Measurements from ENCODE around the gene PRKAR1B.

Gene PRKAR1B

DNA sequence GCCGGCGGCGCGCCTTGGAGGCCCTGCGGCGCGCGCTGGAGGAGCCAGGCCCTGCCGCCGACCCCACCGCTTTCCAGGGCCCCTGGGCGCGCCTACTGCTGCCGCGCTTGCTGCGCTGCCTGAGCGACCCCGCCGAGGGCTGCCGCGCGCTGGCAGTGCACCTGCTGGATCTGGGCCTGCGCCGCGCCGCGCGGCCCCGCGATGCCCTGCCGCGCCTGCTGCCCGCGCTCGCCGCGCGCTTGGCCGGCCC lies 302 bp downstream of the PRKAR1B start:
- Histone ChIP-seq H3K27me3 (ENCODE audit: insufficient read depth, low read length, poor library complexity, severe bottlenecking) (no peaks in the 10 kb centered on the region), H3K4me3 (ENCODE audit: low read length, poor library complexity, severe bottlenecking) (peak overlapping the region; percentile 95), H3K9me3 (ENCODE audit: insufficient read depth, low read depth, low read length) (0 out of 2 replicates have a peak, but pooled peaks cover 5% of the 10 kb centered on the region), H3K79me2 (ENCODE audit: insufficient read depth, low read length) (peaks cover 27% of the 10 kb centered on the region), H3K4me2 (ENCODE audit: low read depth, low read length, poor library complexity, severe bottlenecking) (no peak overlapping the region), H3K9ac (ENCODE audit: low read depth, low read length, poor library complexity, severe bottlenecking) (no peak overlapping the region), H3K36me3 (ENCODE audit: insufficient read depth, low read length) (no peaks in the 10 kb centered on the region; the same call in 1 of the 2 replicates), H2AFZ (ENCODE audit: low read length) (no peak overlapping the region; the same call in 1 of the 2 replicates), H4K20me1 (ENCODE audit: insufficient read depth, low read length, poor library complexity, severe bottlenecking) (no peaks in the 10 kb centered on the region), H3F3A (ENCODE audit: low read depth) (no peaks in the 10 kb centered on the region), H3K9me2 (replicated peaks; ENCODE audit: low read depth, low read length) (no peaks in the 10 kb centered on the region), H3K4me1 (ENCODE audit: insufficient read depth, low read length, poor library complexity, severe bottlenecking) (peaks cover 21% of the 10 kb centered on the region)
- TF ChIP-seq EZH2phosphoT487 (IDR thresholded peaks at IDR 0.05; ENCODE audit: borderline replicate concordance) = no peak
- TF ChIP-seq, protein P1, sequence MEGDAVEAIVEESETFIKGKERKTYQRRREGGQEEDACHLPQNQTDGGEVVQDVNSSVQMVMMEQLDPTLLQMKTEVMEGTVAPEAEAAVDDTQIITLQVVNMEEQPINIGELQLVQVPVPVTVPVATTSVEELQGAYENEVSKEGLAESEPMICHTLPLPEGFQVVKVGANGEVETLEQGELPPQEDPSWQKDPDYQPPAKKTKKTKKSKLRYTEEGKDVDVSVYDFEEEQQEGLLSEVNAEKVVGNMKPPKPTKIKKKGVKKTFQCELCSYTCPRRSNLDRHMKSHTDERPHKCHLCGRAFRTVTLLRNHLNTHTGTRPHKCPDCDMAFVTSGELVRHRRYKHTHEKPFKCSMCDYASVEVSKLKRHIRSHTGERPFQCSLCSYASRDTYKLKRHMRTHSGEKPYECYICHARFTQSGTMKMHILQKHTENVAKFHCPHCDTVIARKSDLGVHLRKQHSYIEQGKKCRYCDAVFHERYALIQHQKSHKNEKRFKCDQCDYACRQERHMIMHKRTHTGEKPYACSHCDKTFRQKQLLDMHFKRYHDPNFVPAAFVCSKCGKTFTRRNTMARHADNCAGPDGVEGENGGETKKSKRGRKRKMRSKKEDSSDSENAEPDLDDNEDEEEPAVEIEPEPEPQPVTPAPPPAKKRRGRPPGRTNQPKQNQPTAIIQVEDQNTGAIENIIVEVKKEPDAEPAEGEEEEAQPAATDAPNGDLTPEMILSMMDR (conservative IDR thresholded peaks at IDR 0.05; ENCODE audit: low read length) = no peak

- Histone ChIP-seq H4K20me1 (ENCODE audit: insufficient read depth, low read length, poor library complexity, severe bottlenecking) (no peaks in the 10 kb centered on the region), H3K27me3 (ENCODE audit: insufficient read depth, low read length, poor library complexity, severe bottlenecking) (no peaks in the 10 kb centered on the region), H3K4me3 (ENCODE audit: low read length, poor library complexity, severe bottlenecking) (peak within 1 kb of the TSS; percentile 95), H2AFZ (ENCODE audit: low read length) (peak within 1 kb of the TSS; percentile 95), H3K36me3 (ENCODE audit: insufficient read depth, low read length) (no peaks in the 10 kb centered on the region; the same call in 1 of the 2 replicates), H3K4me1 (ENCODE audit: insufficient read depth, low read length, poor library complexity, severe bottlenecking) (peaks cover 21% of the 10 kb centered on the region), H3K9me2 (replicated peaks; ENCODE audit: low read depth, low read length) (no peaks in the 10 kb centered on the region), H3K9me3 (ENCODE audit: insufficient read depth, low read depth, low read length) (0 out of 2 replicates have a peak, but pooled peaks cover 5% of the 10 kb centered on the region), H3F3A (ENCODE audit: low read depth) (no peaks in the 10 kb centered on the region), H3K79me2 (ENCODE audit: insufficient read depth, low read length) (peaks cover 26% of the 10 kb centered on the region), H3K9ac (ENCODE audit: low read depth, low read length, poor library complexity, severe bottlenecking) (peak within 1 kb of the TSS; percentile 90), H3K4me2 (ENCODE audit: low read depth, low read length, poor library complexity, severe bottlenecking) (peak within 1 kb of the TSS; percentile 99)
- no peak for TF ChIP-seq EZH2phosphoT487 (IDR thresholded peaks at IDR 0.05; ENCODE audit: borderline replicate concordance)
- TF ChIP-seq, protein P1 (conservative IDR thresholded peaks at IDR 0.05; ENCODE audit: low read length) = no peak
Observed at GRCh38 chr7:726084-726853, 812 bp downstream of the PRKAR1B start, which contains the start of gene DNAAF5. Gene DNAAF5, plus strand, starts transcription at chr7:726699. Its CDS starts 22 bp downstream, at chr7:726721.

DNA sequence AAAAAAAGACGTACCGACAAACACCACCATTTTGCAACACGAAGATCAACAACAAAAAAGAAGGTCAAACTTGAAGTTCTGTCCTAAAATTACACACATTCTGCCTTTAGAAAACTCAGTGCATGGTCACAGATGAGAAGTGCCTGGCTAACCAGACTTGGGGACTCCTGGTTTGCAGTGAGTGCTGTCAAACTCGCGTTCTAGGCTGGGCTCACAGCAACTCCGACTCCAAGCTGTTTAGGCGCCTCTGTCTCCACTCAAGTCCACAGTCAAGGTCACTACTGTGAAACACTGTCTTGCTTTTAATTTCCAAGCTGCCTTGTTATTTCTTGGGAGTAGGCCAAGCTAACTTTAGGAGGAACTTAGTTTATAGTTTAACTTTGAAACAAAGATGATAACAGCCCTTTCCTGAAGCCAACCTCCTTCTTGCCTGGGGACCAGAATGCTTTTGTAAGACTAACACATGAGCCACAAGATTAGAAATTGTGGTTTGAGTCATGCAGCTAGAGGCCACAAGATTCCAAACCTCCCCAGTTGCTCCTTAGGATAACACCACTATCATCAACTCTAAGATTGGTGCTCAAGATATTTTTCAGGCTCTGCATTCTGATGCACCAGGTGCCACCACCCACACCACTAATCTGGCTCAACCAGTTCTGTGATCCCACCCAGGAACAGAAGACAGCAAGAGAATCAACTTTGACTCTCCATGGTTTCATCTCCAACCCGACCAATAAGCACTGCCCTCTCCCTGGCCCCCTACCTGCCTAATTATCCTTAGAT lies 1.7 kb downstream of the PRKAR1B start:
- TF ChIP-seq EZH2phosphoT487 (IDR thresholded peaks at IDR 0.05; ENCODE audit: borderline replicate concordance) = no peak
- TF ChIP-seq, protein P1 (conservative IDR thresholded peaks at IDR 0.05; ENCODE audit: low read length) = no peak
- no peaks in the 10 kb centered on the region for H3K27me3 ChIP-seq (ENCODE audit: insufficient read depth, low read length, poor library complexity, severe bottlenecking)
- H3K79me2 ChIP-seq (ENCODE audit: insufficient read depth, low read length) = peaks cover 26% of the 10 kb centered on the region
- no peaks in the 10 kb centered on the region; the same call in 1 of the 2 replicates for H3K36me3 ChIP-seq (ENCODE audit: insufficient read depth, low read length)
- H3K9me2 ChIP-seq (replicated peaks; ENCODE audit: low read depth, low read length) = no peaks in the 10 kb centered on the region
- H4K20me1 ChIP-seq (ENCODE audit: insufficient read depth, low read length, poor library complexity, severe bottlenecking) = no peaks in the 10 kb centered on the region
- no peaks in the 10 kb centered on the region for H3F3A ChIP-seq (ENCODE audit: low read depth)
- H3K4me1 ChIP-seq (ENCODE audit: insufficient read depth, low read length, poor library complexity, severe bottlenecking) = peaks cover 21% of the 10 kb centered on the region
- H2AFZ ChIP-seq (ENCODE audit: low read length) = no peak overlapping the region
- peaks cover 11% of the 10 kb centered on the region; the same call in 1 of the 2 replicates for H3K9me3 ChIP-seq (ENCODE audit: insufficient read depth, low read depth, low read length)
- H3K9ac ChIP-seq (ENCODE audit: low read depth, low read length, poor library complexity, severe bottlenecking) = peak overlapping the region; percentile 90
- peak overlapping the region; percentile 99 for H3K4me2 ChIP-seq (ENCODE audit: low read depth, low read length, poor library complexity, severe bottlenecking)
- H3K4me3 ChIP-seq (ENCODE audit: low read length, poor library complexity, severe bottlenecking) = peak overlapping the region; percentile 95

Data from Loucy (cell line).